Kidney (tissue), 14 donors: ENCODE results near the gene OOSP3. TPM values are rescaled to one million over a fixed set of nuclear protein-coding genes. Genes with fewer than 3 reads are reported as not detected.

Source experiments
- DNase-seq, 5 donors: peaks; one replicate each; pipeline ENCODE4 v3.0.0-alpha.2; 2013 to 2020
- FAIRE-seq: peaks from 2 replicates; lab custom pipeline; 2012; peaks lifted over from hg19 to GRCh38; lab: Jason Lieb, UNC
- H3K27ac ChIP-seq, 2 donors: one replicate each; pipeline ENCODE4 v1.7.0; 2013; ENCODE audit warnings: low read depth in 2 of 2, low read length in 2 of 2, inconsistent platforms in 1 of 2
- H3K27me3 ChIP-seq: one replicate; pipeline ENCODE4 v1.7.1; 2013; ENCODE audit warnings: low read length, inconsistent platforms; ENCODE audit not compliant: control insufficient read depth, insufficient read depth
- H3K36me3 ChIP-seq, 3 donors: one replicate each; pipeline versions ENCODE4 v1.7.0 to v1.7.1; 2013; ENCODE audit warnings: low read length in 3 of 3, control low read depth in 1 of 3, inconsistent platforms in 1 of 3; ENCODE audit not compliant: insufficient read depth in 3 of 3, control insufficient read depth in 2 of 3
- H3K4me1 ChIP-seq, 3 donors: one replicate each; pipeline versions ENCODE4 v1.7.0 to v1.7.1; 2013; ENCODE audit warnings: low read length in 3 of 3, inconsistent platforms in 1 of 3, low read depth in 1 of 3; ENCODE audit not compliant: control insufficient read depth in 2 of 3, insufficient read depth in 2 of 3
- H3K4me3 ChIP-seq, 3 donors: one replicate each; pipeline versions ENCODE4 v1.7.0 to v1.8.1; 2013; ENCODE audit warnings: low read length in 3 of 3, control low read depth in 1 of 3, inconsistent platforms in 1 of 3
- H3K9ac ChIP-seq, 3 donors: one replicate each; pipeline versions ENCODE4 v1.7.0 to v1.7.1; 2013; ENCODE audit warnings: low read length in 3 of 3, control low read depth in 1 of 3, inconsistent platforms in 1 of 3
- H3K9me3 ChIP-seq, 3 donors: one replicate each; pipeline versions ENCODE4 v1.7.0 to v1.7.1; 2013; ENCODE audit warnings: low read length in 3 of 3, control low read depth in 1 of 3, inconsistent platforms in 1 of 3; ENCODE audit not compliant: control insufficient read depth in 2 of 3, insufficient read depth in 1 of 3
- CTCF ChIP-seq: IDR thresholded peaks from 3 replicates; pipeline ENCODE4 v1.5.1; 2012; ENCODE audit warnings: mild to moderate bottlenecking, moderate library complexity, borderline replicate concordance; ENCODE audit not compliant: insufficient read depth; ENCODE audit errors: extremely low read depth
- intact Hi-C: fragments of 100-400 bp; cut with DNase I; formaldehyde crosslinking; loops from one replicate; pipeline ENCODE4 v1.11.1; 2022
- polyA plus RNA-seq: library from polyadenylated mRNA; stranded (reverse); fragments of 350-450 nt; fragmentation: Illumina TruSeq; extraction: RNeasy Lipid Tissue Mini Kit (QIAGEN cat#74804); gene quantifications from one replicate; pipeline ENCODE4 v1.2.3, GENCODE V29; 2014; ENCODE audit warnings: low read depth, low replicate concordance; ENCODE audit not compliant: insufficient read depth
- total RNA-seq: library from RNA; stranded (reverse); fragmentation: NEBNext Ultra II Directional; extraction: Animal tissue kit (Norgen Biotek cat#: 25700); gene quantifications from one replicate; pipeline ENCODE4 v1.2.1, GENCODE V29; 2021
- donor health status: control.
- donor health status: control.
- donor health status: control.
- donor health status: control.
- donor health status: control.
- donor health status: DM: yes; HTN: yes; CAD: no.
- donor health status: Normal renal cell carcinoma (clear cell type).

The OOSP3 gene
- total and polyA plus RNA-seq, 2 donors from 2014 or later = not detected

GRCh38 chr11:59918480-59918879 is 39.9 kb downstream of the OOSP3 start:
- no peak overlapping the region for H3K9ac ChIP-seq
- intact Hi-C loops = no loop called here
- no peaks in the 10 kb centered on the region for H3K4me1 ChIP-seq
- no peak for TF ChIP-seq CTCF
- peaks cover 0 to 16% (median 8%) of the 10 kb centered on the region in 3 donors for H3K9me3 ChIP-seq
- FAIRE-seq (no peak), DNase-seq (no peak)
- H3K4me3 ChIP-seq = no peak overlapping the region
- H3K27ac ChIP-seq = no peak overlapping the region
- no peaks in the 10 kb centered on the region for H3K27me3 ChIP-seq
- H3K36me3 ChIP-seq = no peaks in the 10 kb centered on the region

DNA sequence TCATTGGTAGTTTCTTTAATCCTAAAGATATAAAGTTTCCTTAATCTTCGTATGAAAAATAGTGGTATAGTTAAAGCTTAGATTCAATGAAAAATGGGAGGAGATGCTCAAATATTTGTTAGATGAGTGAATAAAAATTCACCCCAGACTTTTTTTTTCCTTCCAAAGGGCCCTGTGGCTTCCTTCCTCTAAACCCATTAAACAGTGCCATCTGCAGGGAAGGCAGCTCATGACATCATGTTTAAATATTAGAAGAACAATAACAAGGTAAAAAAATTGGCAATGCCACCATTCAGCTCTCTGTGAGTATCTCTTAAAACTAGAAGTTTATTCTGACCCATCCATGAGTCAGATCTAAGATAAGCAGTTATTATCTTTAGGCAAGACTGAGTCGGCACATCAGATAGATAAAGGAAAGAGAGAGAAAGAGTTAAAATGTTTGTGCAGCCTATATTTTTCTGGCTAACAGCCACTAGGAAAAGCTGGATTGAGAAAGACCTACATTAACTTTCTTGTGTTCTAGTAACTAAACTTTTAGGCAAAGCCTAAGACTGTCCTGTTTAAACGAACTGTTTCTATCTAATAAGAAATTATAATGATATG is 40.5 kb downstream of the OOSP3 start:
- Histone ChIP-seq H3K36me3 (no peaks in the 10 kb centered on the region), H3K4me3 (no peak overlapping the region), H3K9me3 (peaks cover 0 to 22% (median 11%) of the 10 kb centered on the region in 3 donors), H3K9ac (no peak overlapping the region), H3K27ac (no peak overlapping the region), H3K4me1 (no peaks in the 10 kb centered on the region), H3K27me3 (no peaks in the 10 kb centered on the region)
- peak; percentile 30 for TF ChIP-seq CTCF
- FAIRE-seq (peak; percentile 35), DNase-seq (peak in 2 of 5 donors; percentile 3 to 13)
- intact Hi-C loops = no loop called here

DNA sequence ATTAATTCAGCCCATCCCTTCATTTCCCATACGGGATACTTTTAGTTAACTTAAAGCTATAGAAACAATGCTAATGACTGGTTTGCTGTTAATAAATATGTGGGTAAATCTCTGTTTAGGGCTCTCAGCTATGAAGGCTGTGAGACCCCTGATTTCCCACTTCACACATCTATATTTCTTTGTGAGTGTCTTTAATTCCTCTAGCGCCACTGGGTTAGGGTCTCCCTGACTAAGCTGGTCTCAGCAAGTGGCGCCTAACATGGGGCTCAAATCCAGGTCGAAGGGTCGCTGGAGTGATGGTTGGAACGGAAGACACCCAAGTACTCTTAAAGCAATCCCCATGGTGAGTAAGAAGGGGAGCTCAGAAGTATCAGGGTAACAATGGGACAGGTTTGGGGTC is 45.2 kb downstream of the OOSP3 start:
- Histone ChIP-seq H3K9me3 (peaks cover 0 to 23% (median 11%) of the 10 kb centered on the region in 3 donors), H3K27ac (no peak overlapping the region), H3K27me3 (no peaks in the 10 kb centered on the region), H3K36me3 (no peaks in the 10 kb centered on the region), H3K4me3 (no peak overlapping the region), H3K4me1 (no peaks in the 10 kb centered on the region), H3K9ac (no peak overlapping the region)
- TF ChIP-seq CTCF = no peak
- FAIRE-seq (no peak), DNase-seq (no peak)
- intact Hi-C loops = no loop called here

- FAIRE-seq (no peak), DNase-seq (no peak)
- no peaks in the 10 kb centered on the region for H3K27me3 ChIP-seq
- intact Hi-C loops = no loop called here
- no peak overlapping the region for H3K9ac ChIP-seq
- H3K36me3 ChIP-seq = no peaks in the 10 kb centered on the region
- H3K27ac ChIP-seq = no peak overlapping the region
- no peaks in the 10 kb centered on the region for H3K9me3 ChIP-seq
- H3K4me3 ChIP-seq = no peak overlapping the region
- no peak for TF ChIP-seq CTCF
- no peaks in the 10 kb centered on the region for H3K4me1 ChIP-seq
Measured at GRCh38 chr11:59931688-59932087, 53.1 kb downstream of the OOSP3 start.
